SU-DHL-6 (cell line): Measurements from ENCODE around the gene ITGA7.

ENCODE experiments used
- H2AFZ ChIP-seq: fragments of 200-600 bp; sonication (generic); 2 replicates; pipeline ENCODE4 v1.6.1; 2014; ENCODE audit warnings: low read depth, mild to moderate bottlenecking, moderate library complexity, mixed read lengths, antibody characterized with exemption, low read length; ENCODE audit not compliant: severe bottlenecking
- H3F3A ChIP-seq: fragments of 200-600 bp; shearing (Covaris generic); 2 replicates; pipeline ENCODE4 v1.6.0; 2016; ENCODE audit warnings: antibody characterized with exemption, mild to moderate bottlenecking; ENCODE audit not compliant: insufficient read depth
- H3K27ac ChIP-seq: fragments of 200-600 bp; sonication (generic); 2 replicates; pipeline ENCODE4 v1.5.1; 2016; ENCODE audit warnings: low read depth, mild to moderate bottlenecking, low read length, moderate library complexity, mixed read lengths
- H3K27me3 ChIP-seq: fragments of 200-600 bp; sonication (generic), shearing (Covaris generic); 2 replicates; pipeline ENCODE4 v1.6.0; 2014; ENCODE audit warnings: mild to moderate bottlenecking, low read length
- H3K36me3 ChIP-seq: fragments of 200-600 bp; sonication (generic); 2 replicates; pipeline ENCODE4 v1.6.1; 2014; ENCODE audit warnings: mild to moderate bottlenecking, low read length, mixed read lengths
- H3K4me2 ChIP-seq: fragments of 300-600, 200-600 bp; shearing (Covaris generic), sonication (generic); 2 replicates; pipeline ENCODE4 v1.6.0; 2014; ENCODE audit warnings: low read length, low read depth, mild to moderate bottlenecking; ENCODE audit not compliant: poor library complexity, severe bottlenecking
- H3K4me3 ChIP-seq: fragments of 200-600 bp; sonication (generic); 2 replicates; pipeline ENCODE4 v1.5.1; 2014; ENCODE audit warnings: antibody characterized with exemption, low read length, mild to moderate bottlenecking, mixed read lengths; ENCODE audit not compliant: insufficient read depth, poor library complexity, severe bottlenecking
- H3K79me2 ChIP-seq: fragments of 200-600 bp; sonication (generic); 2 replicates; pipeline ENCODE4 v1.6.1; 2014; ENCODE audit warnings: mild to moderate bottlenecking, low read length, moderate library complexity; ENCODE audit not compliant: insufficient read depth
- H3K9ac ChIP-seq: fragments of 200-600 bp; sonication (generic); 2 replicates; pipeline ENCODE4 v1.7.0; 2014; ENCODE audit warnings: mild to moderate bottlenecking, low read length
- H3K9me2 ChIP-seq: fragments of 200-600 bp; sonication (generic); replicated peaks from 2 replicates; pipeline ENCODE4 v1.6.1; 2014; ENCODE audit warnings: low read length; ENCODE audit not compliant: insufficient read depth
- H3K9me3 ChIP-seq: fragments of 200-600 bp; sonication (generic); 2 replicates; pipeline ENCODE4 v1.6.1; 2014; ENCODE audit warnings: low read length, mixed read lengths; ENCODE audit not compliant: insufficient read depth
- H4K20me1 ChIP-seq: fragments of 200-600 bp; sonication (generic); 2 replicates; pipeline ENCODE4 v1.6.1; 2014; ENCODE audit warnings: low read depth, mild to moderate bottlenecking, antibody characterized with exemption, low read length, moderate library complexity, mixed read lengths
- CTCF ChIP-seq: fragments of 200-600 bp; sonication (generic); IDR thresholded peaks from one replicate; pipeline ENCODE4 v1.5.1; 2017; ENCODE audit warnings: antibody characterized with exemption, mild to moderate bottlenecking, low read length, moderate library complexity; ENCODE audit not compliant: insufficient read depth, poor library complexity, severe bottlenecking
- EZH2phosphoT487 ChIP-seq: fragments of 200-600 bp; sonication (generic), shearing (Covaris generic); conservative IDR thresholded peaks from 2 replicates; pipeline ENCODE4 v1.6.1; 2018; ENCODE audit warnings: mild to moderate bottlenecking, antibody characterized with exemption, low read length, moderate library complexity, mixed read lengths

Gene ITGA7

GRCh38 chr12:55659486-55660385 lies 48.0 kb downstream of the ITGA7 start:
- Histone ChIP-seq H3K36me3 (no peaks in the 10 kb centered on the region), H3K9ac (no peak overlapping the region), H3K27ac (no peak overlapping the region), H3K4me3 (no peak overlapping the region), H3F3A (no peaks in the 10 kb centered on the region), H3K9me2 (no peaks in the 10 kb centered on the region), H4K20me1 (no peaks in the 10 kb centered on the region), H3K4me2 (no peak overlapping the region), H3K9me3 (no peaks in the 10 kb centered on the region), H2AFZ (no peak overlapping the region), H3K27me3 (no peaks in the 10 kb centered on the region), H3K79me2 (no peaks in the 10 kb centered on the region)
- TF ChIP-seq EZH2phosphoT487 (no peak), CTCF (peak; percentile 26)

- Histone ChIP-seq H3K4me3 (no peak overlapping the region), H2AFZ (no peak overlapping the region), H3K27me3 (no peaks in the 10 kb centered on the region), H3K36me3 (no peaks in the 10 kb centered on the region), H3F3A (no peaks in the 10 kb centered on the region), H3K79me2 (no peaks in the 10 kb centered on the region), H3K9ac (no peak overlapping the region), H3K9me3 (no peaks in the 10 kb centered on the region), H3K9me2 (no peaks in the 10 kb centered on the region), H3K4me2 (no peak overlapping the region), H4K20me1 (no peaks in the 10 kb centered on the region), H3K27ac (no peak overlapping the region)
- no peak for TF ChIP-seq CTCF
- TF ChIP-seq EZH2phosphoT487, result no peak
These were observed 48.9 kb downstream of the ITGA7 start for GRCh38 chr12:55658635-55659391.

GRCh38 chr12:55658212-55658611 lies 49.5 kb downstream of the ITGA7 start:
- H4K20me1 ChIP-seq, result no peaks in the 10 kb centered on the region
- no peak overlapping the region for H3K4me3 ChIP-seq
- TF ChIP-seq CTCF, result no peak
- no peak for TF ChIP-seq EZH2phosphoT487
- H3F3A ChIP-seq, result no peaks in the 10 kb centered on the region
- no peak overlapping the region for H3K4me2 ChIP-seq
- H3K9me3 ChIP-seq, result no peaks in the 10 kb centered on the region
- no peak overlapping the region for H3K27ac ChIP-seq
- no peaks in the 10 kb centered on the region for H3K36me3 ChIP-seq
- no peak overlapping the region for H2AFZ ChIP-seq
- no peaks in the 10 kb centered on the region for H3K27me3 ChIP-seq
- no peaks in the 10 kb centered on the region for H3K9me2 ChIP-seq
- H3K9ac ChIP-seq, result no peak overlapping the region
- no peaks in the 10 kb centered on the region for H3K79me2 ChIP-seq
